HepG2 (cell line): ENCODE measurements around the gene ASCC3. TPM values are rescaled to one million over a fixed set of nuclear protein-coding genes. Genes with fewer than 3 reads are reported as not detected.

ENCODE experiments used
- ATAC-seq: fragments of 200-7000 bp; cut with Tn5 transposase; 3 replicates; pipeline ENCODE4 v1.9.1; 2020; ENCODE audit warnings: mild to moderate bottlenecking, moderate library complexity
- BruUV-seq: library from RNA; stranded (reverse); fragments of 400-500 nt; replicated peaks from 2 replicates; lab custom pipeline; 2021; lab: Mats Ljungman, UMichigan
- CTCF ChIA-PET: fragments of 300-600 bp; formaldehyde crosslinking; extraction: SDS; loops from one replicate; lab custom pipeline; 2021; ENCODE audit warnings: low total read pairs, inconsistent platforms, low intra/inter-chr PET ratio; lab: Yijun Ruan, JAX
- POLR2A ChIA-PET: fragments of 350-600 bp; sonication (Branson Sonifier 250); formaldehyde crosslinking; loops from one replicate; lab custom pipeline; 2020; ENCODE audit warnings: antibody characterized with exemption, inconsistent platforms; lab: Yijun Ruan, JAX
- DNase-seq: peaks from one replicate; pipeline ENCODE4 v3.0.0-alpha.2; 2015; ENCODE audit warnings: low spot score
- FAIRE-seq: peaks from 3 replicates; lab custom pipeline; 2011; peaks lifted over from hg19 to GRCh38; lab: Jason Lieb, UNC
- H2AFZ ChIP-seq: one replicate; pipeline ENCODE4 v1.6.1; 2011; ENCODE audit warnings: low read length, inconsistent platforms
- H3K27ac ChIP-seq: fragments of 300-600 bp; 3 replicates; pipeline ENCODE4 v1.8.0; 2011; ENCODE audit warnings: mixed run types, mild to moderate bottlenecking, mixed read lengths, low read length, inconsistent platforms; ENCODE audit not compliant: insufficient read depth; ENCODE audit errors: extremely low read length
- H3K27me3 ChIP-seq, 2 experiments: fragments of 200-600 bp in 1 of 2; 2 replicates in 1 of 2; 3 replicates in 1 of 2; pipeline versions ENCODE4 v1.6.0 to v1.8.0; 2011; ENCODE audit warnings: low read length in 2 of 2, mild to moderate bottlenecking in 2 of 2, moderate library complexity in 2 of 2, inconsistent platforms in 1 of 2; ENCODE audit not compliant: insufficient read depth in 2 of 2, control insufficient read depth in 1 of 2
- H3K36me3 ChIP-seq, 2 experiments: fragments of 200-600 bp in 1 of 2; replicated peaks in 1 of 2; 2 replicates in 1 of 2; 3 replicates in 1 of 2; pipeline versions ENCODE4 v1.5.1 to v1.8.0; 2011; ENCODE audit warnings: low read length in 2 of 2, inconsistent platforms in 1 of 2; ENCODE audit not compliant: insufficient read depth in 2 of 2, control insufficient read depth in 1 of 2
- H3K4me1 ChIP-seq: 2 replicates; pipeline ENCODE4 v1.5.1; 2012; ENCODE audit warnings: low read length, inconsistent platforms; ENCODE audit not compliant: insufficient read depth
- H3K4me2 ChIP-seq: 2 replicates; pipeline ENCODE4 v1.6.0; 2011; ENCODE audit warnings: low read depth, low read length, inconsistent platforms
- H3K4me3 ChIP-seq, 3 experiments: fragments of 200-600 bp in 1 of 3; sonication (generic), shearing (Covaris generic) in 1 of 3; replicated peaks in 1 of 3; 2 replicates each; pipeline ENCODE4 v1.5.1; 2011 to 2016; ENCODE audit warnings: low read length in 3 of 3, inconsistent platforms in 2 of 3, low read depth in 2 of 3, mild to moderate bottlenecking in 2 of 3, control low read depth in 1 of 3, mixed read lengths in 1 of 3; ENCODE audit not compliant: insufficient read depth in 1 of 3
- H3K79me2 ChIP-seq: one replicate; pipeline ENCODE4 v1.6.1; 2011; ENCODE audit warnings: low read length, inconsistent platforms; ENCODE audit not compliant: insufficient read depth
- H3K9ac ChIP-seq: 2 replicates; pipeline ENCODE4 v1.6.0; 2011; ENCODE audit warnings: mild to moderate bottlenecking, low read depth, low read length, inconsistent platforms; ENCODE audit not compliant: insufficient read depth
- H3K9me3 ChIP-seq: 2 replicates; pipeline ENCODE4 v1.5.1; 2012; ENCODE audit warnings: mild to moderate bottlenecking, low read length
- H4K20me1 ChIP-seq: 2 replicates; pipeline ENCODE4 v1.6.0; 2011; ENCODE audit warnings: inconsistent platforms, mild to moderate bottlenecking, low read length, moderate library complexity; ENCODE audit not compliant: insufficient read depth
- CBFB ChIP-seq: sonication (generic); formaldehyde crosslinking; IDR thresholded peaks from 2 replicates; pipeline ENCODE4 v1.4.0; 2020; ENCODE audit warnings: missing genetic modification reagents
- MED13 ChIP-seq: sonication (generic); formaldehyde crosslinking; IDR thresholded peaks from 2 replicates; pipeline ENCODE4 v1.5.0; 2020; ENCODE audit warnings: missing genetic modification reagents
- NR3C1 ChIP-seq: sonication (generic); formaldehyde crosslinking; IDR thresholded peaks from 2 replicates; pipeline ENCODE4 v1.4.0; 2020; ENCODE audit warnings: missing genetic modification reagents
- RAD51 ChIP-seq: fragments of 450-650 bp; IDR thresholded peaks from 2 replicates; pipeline ENCODE4 v1.6.1; 2016; ENCODE audit warnings: borderline replicate concordance
- ZNF761 ChIP-seq: sonication (generic); formaldehyde crosslinking; conservative IDR thresholded peaks from 2 replicates; pipeline ENCODE4 v1.4.0; 2020; ENCODE audit warnings: mild to moderate bottlenecking, missing genetic modification reagents
- WGBS: methylation state at CpG from one replicate; pipeline ENCODE4 v1.1.6; 2017; ENCODE audit warnings: low lambda C conversion rate; 5-methylcytosine and 5-hydroxymethylcytosine counted together
- in situ Hi-C: cut with HindIII; loops from 2 replicates; pipeline ENCODE4 v1.10.0; 2017; ENCODE audit warnings: low pct_unique_long_range_greater_than_20kb; ENCODE audit not compliant: extremely low pct_ligation_motif_present
- intact Hi-C: fragments of 100-400 bp; cut with micrococcal nuclease; formaldehyde crosslinking; loops from one replicate; pipeline ENCODE4 v1.10.0; 2022; ENCODE audit not compliant: unreplicated experiment
- polyA plus RNA-seq, 8 experiments: library from polyadenylated mRNA; depleted of rRNA in 3 of 8; stranded (reverse) in 7 of 8; unstranded in 1 of 8; fragments of >200 nt; fragmentation: Illumina TruSeq in 4 of 8; extraction: Trizol in 4 of 8; gene quantifications; 2 replicates each; pipeline versions ENCODE4 v1.2.1 to v1.2.3, GENCODE V29; 2011 to 2016; ENCODE audit warnings: low read depth in 4 of 8, missing spikeins in 1 of 8, mixed read lengths in 1 of 8; ENCODE audit not compliant: insufficient read depth in 1 of 8
- total RNA-seq, 5 experiments: library from RNA; depleted of rRNA; stranded (reverse); fragments of >200 nt; fragmentation: Illumina TruSeq; extraction: Trizol; gene quantifications; 2 replicates each; pipeline ENCODE4 v1.2.3, GENCODE V29; 2016; ENCODE audit warnings: low read depth in 1 of 5
- TF ChIP-seq, protein P1 (sequence below): sonication (generic); formaldehyde crosslinking; IDR thresholded peaks from 2 replicates; pipeline ENCODE4 v1.9.0; 2021; ENCODE audit warnings: mild to moderate bottlenecking, missing genetic modification reagents

Gene ASCC3
- total and polyA plus RNA-seq, 2 of the 13 experiments (the other 11 are each of a cell fraction or from before 2014, with no cell fraction given), result 23.1 to 55.7 TPM

DNA sequence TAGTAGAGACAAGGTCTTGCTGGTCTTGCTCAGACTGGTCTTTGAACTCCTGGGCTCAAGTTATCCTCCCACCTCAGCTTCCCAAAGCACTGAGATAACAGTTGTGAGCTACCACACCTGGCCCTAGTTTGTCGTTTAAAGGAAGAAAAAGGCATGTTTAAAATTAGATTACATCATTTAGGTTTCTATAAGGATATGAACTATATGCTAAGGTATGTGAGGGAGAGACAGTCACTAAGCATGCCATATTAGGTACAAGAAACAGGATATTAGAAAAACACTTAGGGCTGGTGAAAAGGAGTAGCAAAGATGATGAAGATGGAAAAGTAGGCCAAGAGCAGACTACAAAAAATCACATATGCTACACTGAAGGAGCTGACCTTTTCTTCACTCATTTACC lies 106.4 kb downstream of the ASCC3 start (continued):
- TF ChIP-seq RAD51, result no peak
- no peak for TF ChIP-seq CBFB
- TF ChIP-seq MED13, result no peak
- no peak for TF ChIP-seq ZNF761

DNA sequence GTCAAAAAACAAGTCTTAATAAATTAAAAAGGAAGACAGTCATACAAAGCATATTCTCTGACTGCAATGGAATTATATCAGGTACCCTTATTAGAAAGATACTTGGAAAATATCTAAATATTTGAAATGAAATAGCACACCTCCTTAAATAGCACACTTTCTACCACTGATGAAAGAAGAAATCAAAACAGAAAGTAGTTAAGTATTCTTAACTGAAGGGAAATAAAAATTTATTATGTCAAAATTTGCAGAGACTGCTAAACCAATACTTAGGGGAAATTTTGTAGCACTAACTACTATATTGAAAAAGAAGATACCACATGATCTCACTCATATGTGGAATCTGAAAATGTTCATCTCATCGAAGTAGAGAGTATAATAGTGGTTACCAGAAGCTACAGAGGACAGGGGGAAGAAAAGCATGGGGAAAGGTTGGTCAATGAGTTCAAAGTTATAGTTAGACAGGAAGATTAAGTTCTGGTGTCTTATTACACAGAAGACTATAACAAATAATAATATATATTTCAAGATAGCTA lies 112.2 kb downstream of the ASCC3 start:
- BruUV-seq, result no TSS peak

More for the DNA sequence above, 112.2 kb downstream of the ASCC3 start:
- Histone ChIP-seq H3K4me1 (no peaks in the 10 kb centered on the region), H3K79me2 (no peaks in the 10 kb centered on the region), H3K27me3 (no peaks in the 10 kb centered on the region), H3K4me3 (no peak overlapping the region), H3K27ac (no peak overlapping the region), H3K36me3 (peaks cover 0 to 15% of the 10 kb centered on the region in 2 experiments; a peak in 4 of 5 replicates), H2AFZ (no peak overlapping the region), H3K9ac (no peak overlapping the region), H3K4me2 (no peak overlapping the region), H3K9me3 (peaks cover 5% of the 10 kb centered on the region), H4K20me1 (no peaks in the 10 kb centered on the region)
- WGBS, result 64% methylated on average over 1 of the region's 1 CpG
- intact Hi-C loops (no loop called here), in situ Hi-C loops (no loop called here)
- ChIA-PET POLR2A (no interaction called here), CTCF (no interaction called here)
- FAIRE-seq, result no peak
- no peak for DNase-seq
- no peak for TF ChIP-seq NR3C1 (CRISPR knock-in tag)
- TF ChIP-seq, protein P1, sequence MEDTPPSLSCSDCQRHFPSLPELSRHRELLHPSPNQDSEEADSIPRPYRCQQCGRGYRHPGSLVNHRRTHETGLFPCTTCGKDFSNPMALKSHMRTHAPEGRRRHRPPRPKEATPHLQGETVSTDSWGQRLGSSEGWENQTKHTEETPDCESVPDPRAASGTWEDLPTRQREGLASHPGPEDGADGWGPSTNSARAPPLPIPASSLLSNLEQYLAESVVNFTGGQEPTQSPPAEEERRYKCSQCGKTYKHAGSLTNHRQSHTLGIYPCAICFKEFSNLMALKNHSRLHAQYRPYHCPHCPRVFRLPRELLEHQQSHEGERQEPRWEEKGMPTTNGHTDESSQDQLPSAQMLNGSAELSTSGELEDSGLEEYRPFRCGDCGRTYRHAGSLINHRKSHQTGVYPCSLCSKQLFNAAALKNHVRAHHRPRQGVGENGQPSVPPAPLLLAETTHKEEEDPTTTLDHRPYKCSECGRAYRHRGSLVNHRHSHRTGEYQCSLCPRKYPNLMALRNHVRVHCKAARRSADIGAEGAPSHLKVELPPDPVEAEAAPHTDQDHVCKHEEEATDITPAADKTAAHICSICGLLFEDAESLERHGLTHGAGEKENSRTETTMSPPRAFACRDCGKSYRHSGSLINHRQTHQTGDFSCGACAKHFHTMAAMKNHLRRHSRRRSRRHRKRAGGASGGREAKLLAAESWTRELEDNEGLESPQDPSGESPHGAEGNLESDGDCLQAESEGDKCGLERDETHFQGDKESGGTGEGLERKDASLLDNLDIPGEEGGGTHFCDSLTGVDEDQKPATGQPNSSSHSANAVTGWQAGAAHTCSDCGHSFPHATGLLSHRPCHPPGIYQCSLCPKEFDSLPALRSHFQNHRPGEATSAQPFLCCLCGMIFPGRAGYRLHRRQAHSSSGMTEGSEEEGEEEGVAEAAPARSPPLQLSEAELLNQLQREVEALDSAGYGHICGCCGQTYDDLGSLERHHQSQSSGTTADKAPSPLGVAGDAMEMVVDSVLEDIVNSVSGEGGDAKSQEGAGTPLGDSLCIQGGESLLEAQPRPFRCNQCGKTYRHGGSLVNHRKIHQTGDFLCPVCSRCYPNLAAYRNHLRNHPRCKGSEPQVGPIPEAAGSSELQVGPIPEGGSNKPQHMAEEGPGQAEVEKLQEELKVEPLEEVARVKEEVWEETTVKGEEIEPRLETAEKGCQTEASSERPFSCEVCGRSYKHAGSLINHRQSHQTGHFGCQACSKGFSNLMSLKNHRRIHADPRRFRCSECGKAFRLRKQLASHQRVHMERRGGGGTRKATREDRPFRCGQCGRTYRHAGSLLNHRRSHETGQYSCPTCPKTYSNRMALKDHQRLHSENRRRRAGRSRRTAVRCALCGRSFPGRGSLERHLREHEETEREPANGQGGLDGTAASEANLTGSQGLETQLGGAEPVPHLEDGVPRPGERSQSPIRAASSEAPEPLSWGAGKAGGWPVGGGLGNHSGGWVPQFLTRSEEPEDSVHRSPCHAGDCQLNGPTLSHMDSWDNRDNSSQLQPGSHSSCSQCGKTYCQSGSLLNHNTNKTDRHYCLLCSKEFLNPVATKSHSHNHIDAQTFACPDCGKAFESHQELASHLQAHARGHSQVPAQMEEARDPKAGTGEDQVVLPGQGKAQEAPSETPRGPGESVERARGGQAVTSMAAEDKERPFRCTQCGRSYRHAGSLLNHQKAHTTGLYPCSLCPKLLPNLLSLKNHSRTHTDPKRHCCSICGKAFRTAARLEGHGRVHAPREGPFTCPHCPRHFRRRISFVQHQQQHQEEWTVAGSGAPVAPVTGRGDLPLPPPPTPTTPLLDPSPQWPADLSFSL (CRISPR knock-in tag), result no peak
- ATAC-seq, result no peak
